Skeletal muscle cell (primary cell): ENCODE data around the gene LCOR.

ENCODE experiments used
- DNase-seq: peaks from one replicate; pipeline ENCODE4 v3.0.0-alpha.2; 2010; ENCODE audit warnings: low read depth
- H3K4me3 ChIP-seq: 2 replicates; pipeline ENCODE4 v1.5.1; 2011; ENCODE audit warnings: low read depth, mild to moderate bottlenecking, control low read depth, low read length, moderate library complexity

The LCOR gene

GRCh38 chr10:96873756-96874467 is 41.8 kb downstream of the LCOR start:
- DNase-seq: no peak
- H3K4me3 ChIP-seq: no peak overlapping the region

- no peak for DNase-seq
- H3K4me3 ChIP-seq: no peak overlapping the region
Measured at GRCh38 chr10:96878057-96878456, 46.0 kb downstream of the LCOR start.

- DNase-seq: no peak
- H3K4me3 ChIP-seq: no peak overlapping the region
Measured at GRCh38 chr10:96880575-96880974, 48.5 kb downstream of the LCOR start.

- no peak overlapping the region for H3K4me3 ChIP-seq
- DNase-seq: no peak
Measured at GRCh38 chr10:96889415-96890171, 57.5 kb downstream of the LCOR start.

GRCh38 chr10:96890172-96890513 is 58.0 kb downstream of the LCOR start:
- no peak overlapping the region for H3K4me3 ChIP-seq
- DNase-seq: no peak

- H3K4me3 ChIP-seq: no peak overlapping the region
- DNase-seq: no peak
Measured at GRCh38 chr10:96890580-96890979, 58.5 kb downstream of the LCOR start.

- DNase-seq: no peak
- H3K4me3 ChIP-seq: no peak overlapping the region
Measured at GRCh38 chr10:96891840-96892239, 59.7 kb downstream of the LCOR start.

- H3K4me3 ChIP-seq: no peak overlapping the region
- DNase-seq: no peak
Measured at GRCh38 chr10:96895662-96896424, 63.7 kb downstream of the LCOR start.

GRCh38 chr10:96896884-96897589 is 64.9 kb downstream of the LCOR start:
- no peak for DNase-seq
- no peak overlapping the region for H3K4me3 ChIP-seq

GRCh38 chr10:96902117-96902516 is 70.0 kb downstream of the LCOR start:
- no peak for DNase-seq
- no peak overlapping the region for H3K4me3 ChIP-seq

- no peak overlapping the region for H3K4me3 ChIP-seq
- no peak for DNase-seq
Measured at GRCh38 chr10:96902731-96903358, 70.7 kb downstream of the LCOR start.

GRCh38 chr10:96904648-96905047 is 72.5 kb downstream of the LCOR start:
- no peak overlapping the region for H3K4me3 ChIP-seq
- DNase-seq: no peak

GRCh38 chr10:96906864-96907263 is 74.8 kb downstream of the LCOR start:
- no peak overlapping the region for H3K4me3 ChIP-seq
- no peak for DNase-seq

GRCh38 chr10:96910488-96911395 is 78.6 kb downstream of the LCOR start:
- peak; percentile 4 for DNase-seq
- H3K4me3 ChIP-seq: no peak overlapping the region

- H3K4me3 ChIP-seq: no peak overlapping the region
- DNase-seq: no peak
Measured at GRCh38 chr10:96912405-96912804, 80.3 kb downstream of the LCOR start.

GRCh38 chr10:96913906-96914305 is 81.8 kb downstream of the LCOR start:
- no peak overlapping the region for H3K4me3 ChIP-seq
- no peak for DNase-seq

GRCh38 chr10:96917628-96918027 is 85.5 kb downstream of the LCOR start:
- no peak overlapping the region for H3K4me3 ChIP-seq
- DNase-seq: no peak

GRCh38 chr10:96918214-96919002 is 86.3 kb downstream of the LCOR start:
- no peak for DNase-seq
- H3K4me3 ChIP-seq: no peak overlapping the region
